Measurements from ENCODE around the gene TFEB.
A peak's percentile ranks its signal among the peaks of the same experiment; 100 is the strongest.

GRCh38 chr6:41779788-41780550 lies 44.6 kb upstream of the TFEB start, which contains the start of gene FRS3:
- TF ChIP-seq CTCF (conservative IDR thresholded peaks at IDR 0.05 in 1 of 2, IDR thresholded peaks at IDR 0.05 in 1 of 2; ENCODE audit: low read depth in 1 of 2, low read length in 2 of 2): peak; percentile 84 to 89
- no peak for TF ChIP-seq EZH2 (IDR thresholded peaks at IDR 0.05; ENCODE audit: low read length, missing control alignments)
